Activated CD4-positive, CD25-positive, alpha-beta regulatory T cell (primary cell): Measurements from ENCODE around the gene ZBTB2.

Experiments
- DNase-seq, 4 experiments: peaks; one replicate each; lab custom pipeline; 2025; lab: John Stamatoyannopoulos, UW

Gene ZBTB2

GRCh38 chr6:151391471-151392413 is at the start of gene ZBTB2:
TSS of gene ZBTB2 (minus strand) at chr6:151391559. CDS start at chr6:151373637, 17,922 bp downstream.
- peak; percentile 40 to 58 (median 50) for DNase-seq

- DNase-seq: no peak
Observed at GRCh38 chr6:151440930-151441329, 49.6 kb upstream of the ZBTB2 start.

- DNase-seq: no peak
Observed at GRCh38 chr6:151440498-151440897, 49.1 kb upstream of the ZBTB2 start.

GRCh38 chr6:151437401-151437800 is 46.0 kb upstream of the ZBTB2 start:
- no peak for DNase-seq

GRCh38 chr6:151436802-151437201 is 45.4 kb upstream of the ZBTB2 start:
- no peak for DNase-seq

GRCh38 chr6:151436300-151436699 is 44.9 kb upstream of the ZBTB2 start:
- DNase-seq: no peak

GRCh38 chr6:151434369-151434768 is 43.0 kb upstream of the ZBTB2 start:
- DNase-seq: no peak

GRCh38 chr6:151432651-151433050 is 41.3 kb upstream of the ZBTB2 start:
- no peak for DNase-seq

GRCh38 chr6:151431337-151431736 is 40.0 kb upstream of the ZBTB2 start:
- no peak for DNase-seq

GRCh38 chr6:151430886-151431285 is 39.5 kb upstream of the ZBTB2 start:
- DNase-seq: no peak

- DNase-seq: no peak
Observed at GRCh38 chr6:151428093-151428735, 36.9 kb upstream of the ZBTB2 start.

- no peak for DNase-seq
Observed at GRCh38 chr6:151425561-151425960, 34.2 kb upstream of the ZBTB2 start.

GRCh38 chr6:151422981-151423380 is 31.6 kb upstream of the ZBTB2 start:
- no peak for DNase-seq

GRCh38 chr6:151417477-151417876 is 26.1 kb upstream of the ZBTB2 start:
- no peak for DNase-seq

- no peak for DNase-seq
Observed at GRCh38 chr6:151414641-151415260, 23.4 kb upstream of the ZBTB2 start.

- peak in 2 of 4 experiments; percentile 20 to 37 for DNase-seq
Observed at GRCh38 chr6:151413372-151414145, 22.2 kb upstream of the ZBTB2 start.

- no peak for DNase-seq
Observed at GRCh38 chr6:151412909-151413308, 21.6 kb upstream of the ZBTB2 start.

- DNase-seq: no peak
Observed at GRCh38 chr6:151409679-151410078, 18.3 kb upstream of the ZBTB2 start.

GRCh38 chr6:151409260-151409659 is 17.9 kb upstream of the ZBTB2 start:
- DNase-seq: no peak

- DNase-seq: no peak
Observed at GRCh38 chr6:151408858-151409257, 17.5 kb upstream of the ZBTB2 start.

GRCh38 chr6:151403919-151404308 is 12.6 kb upstream of the ZBTB2 start:
- DNase-seq: no peak

GRCh38 chr6:151402228-151402627 is 10.9 kb upstream of the ZBTB2 start:
- no peak for DNase-seq
